Progenitor cell of endocrine pancreas (in vitro differentiated cells): ENCODE measurements around the gene POFUT1. TPM values are rescaled to one million over a fixed set of nuclear protein-coding genes. Genes with fewer than 3 reads are reported as not detected.

Experiments used
- DNase-seq: peaks from one replicate; pipeline ENCODE4 v3.0.0; 2021; ENCODE audit warnings: low spot score; ENCODE audit not compliant: unreplicated experiment
- H3K27ac Mint-ChIP-seq: 2 replicates; pipeline ENCODE4 v1.8.0; 2021; ENCODE audit warnings: mild to moderate bottlenecking, moderate library complexity, mixed read lengths
- H3K27me3 Mint-ChIP-seq: 2 replicates; pipeline ENCODE4 v1.8.0; 2021; ENCODE audit warnings: mixed read lengths
- H3K36me3 Mint-ChIP-seq: 2 replicates; pipeline ENCODE4 v1.8.0; 2022; ENCODE audit warnings: mixed read lengths; ENCODE audit not compliant: insufficient read depth
- H3K4me1 Mint-ChIP-seq: 2 replicates; pipeline ENCODE4 v1.8.0; 2021; ENCODE audit warnings: low read depth, mixed read lengths
- H3K4me3 Mint-ChIP-seq: 2 replicates; pipeline ENCODE4 v1.8.0; 2021; ENCODE audit warnings: low read depth, mild to moderate bottlenecking, moderate library complexity, mixed read lengths
- H3K9me3 Mint-ChIP-seq: 2 replicates; pipeline ENCODE4 v1.8.0; 2021; ENCODE audit warnings: low read depth, mixed read lengths
- total RNA-seq: library from RNA; stranded (reverse); gene quantifications from 2 replicates; pipeline ENCODE4 v1.2.1, GENCODE V29; 2021
- TF ChIP-seq, protein P1 (sequence below): fragments of 200-600 bp; sonication (generic); IDR thresholded peaks from one replicate; pipeline ENCODE4 v1.5.0; 2021; ENCODE audit warnings: antibody characterized with exemption, mild to moderate bottlenecking; ENCODE audit not compliant: unreplicated experiment

Gene POFUT1
- total RNA-seq, 1 donor from 2014 or later: 49.8 TPM

DNA sequence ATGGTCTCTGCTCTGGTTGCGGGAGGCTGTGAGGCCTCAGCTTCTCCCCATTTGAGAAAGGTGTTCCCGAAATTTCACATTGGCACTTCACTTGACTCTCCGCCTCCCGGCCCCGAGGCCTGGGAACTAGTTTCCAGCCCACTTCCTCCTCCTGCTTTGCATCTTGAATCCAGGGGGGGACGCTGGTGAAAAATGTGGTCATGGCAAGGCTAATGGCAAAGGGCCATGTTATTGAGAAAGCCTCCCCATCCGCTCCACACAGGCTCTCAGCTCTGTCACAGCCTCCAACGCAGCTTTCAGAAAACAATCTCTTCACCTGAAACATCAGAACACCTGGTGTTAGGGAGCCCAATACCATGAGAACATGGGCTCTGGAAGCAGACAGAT, 5.7 kb upstream of the POFUT1 start:
- DNase-seq: no peak
- Mint-ChIP-seq H3K27me3 (no peaks in the 10 kb centered on the region), H3K9me3 (no peaks in the 10 kb centered on the region), H3K4me1 (peaks cover 38% of the 10 kb centered on the region), H3K27ac (peak overlapping the region; percentile 63), H3K4me3 (no peak overlapping the region), H3K36me3 (peaks cover 20% of the 10 kb centered on the region)
- TF ChIP-seq, protein P1, sequence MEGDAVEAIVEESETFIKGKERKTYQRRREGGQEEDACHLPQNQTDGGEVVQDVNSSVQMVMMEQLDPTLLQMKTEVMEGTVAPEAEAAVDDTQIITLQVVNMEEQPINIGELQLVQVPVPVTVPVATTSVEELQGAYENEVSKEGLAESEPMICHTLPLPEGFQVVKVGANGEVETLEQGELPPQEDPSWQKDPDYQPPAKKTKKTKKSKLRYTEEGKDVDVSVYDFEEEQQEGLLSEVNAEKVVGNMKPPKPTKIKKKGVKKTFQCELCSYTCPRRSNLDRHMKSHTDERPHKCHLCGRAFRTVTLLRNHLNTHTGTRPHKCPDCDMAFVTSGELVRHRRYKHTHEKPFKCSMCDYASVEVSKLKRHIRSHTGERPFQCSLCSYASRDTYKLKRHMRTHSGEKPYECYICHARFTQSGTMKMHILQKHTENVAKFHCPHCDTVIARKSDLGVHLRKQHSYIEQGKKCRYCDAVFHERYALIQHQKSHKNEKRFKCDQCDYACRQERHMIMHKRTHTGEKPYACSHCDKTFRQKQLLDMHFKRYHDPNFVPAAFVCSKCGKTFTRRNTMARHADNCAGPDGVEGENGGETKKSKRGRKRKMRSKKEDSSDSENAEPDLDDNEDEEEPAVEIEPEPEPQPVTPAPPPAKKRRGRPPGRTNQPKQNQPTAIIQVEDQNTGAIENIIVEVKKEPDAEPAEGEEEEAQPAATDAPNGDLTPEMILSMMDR: no peak

DNA sequence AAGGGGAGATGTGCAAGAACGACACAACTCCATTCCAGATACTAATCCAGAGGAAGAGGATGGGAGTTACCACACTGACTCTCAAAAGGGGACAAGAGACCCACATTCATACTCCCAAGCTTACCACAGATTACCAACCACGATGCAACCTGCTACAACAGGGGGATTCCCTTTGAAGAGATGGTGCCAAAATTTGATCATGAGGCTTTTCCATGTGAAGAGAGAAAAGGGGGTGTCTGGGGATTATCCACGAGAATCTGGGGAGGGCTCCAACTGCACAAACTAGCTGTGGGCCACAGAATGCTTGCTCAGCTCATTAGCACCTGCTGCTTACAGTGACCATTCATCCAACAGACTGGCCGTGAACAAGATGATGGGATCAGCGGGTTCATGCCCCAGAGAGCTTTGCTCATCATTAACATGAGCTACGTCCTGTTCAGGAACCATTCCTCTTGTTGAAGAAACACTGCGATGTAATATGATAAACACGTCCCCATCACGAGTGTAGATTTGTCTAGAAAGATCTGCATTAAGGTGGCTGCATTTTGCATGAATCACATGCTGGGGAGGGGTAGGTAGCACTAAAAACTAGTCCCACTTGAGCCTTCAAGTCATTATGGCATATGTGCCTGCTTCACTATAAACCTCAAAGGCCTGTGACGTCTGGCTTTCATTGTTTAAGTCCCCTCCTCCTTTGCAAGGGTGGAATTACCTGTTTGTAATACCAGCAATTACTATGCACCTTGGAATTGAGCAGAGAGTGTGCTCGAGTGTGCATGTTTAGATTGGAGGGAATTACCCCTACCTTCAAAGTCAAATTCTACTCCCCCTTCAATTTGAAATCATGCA, 4.1 kb upstream of the POFUT1 start:
- DNase-seq: no peak
- Mint-ChIP-seq H3K27me3 (no peaks in the 10 kb centered on the region), H3K27ac (peak overlapping the region; percentile 99), H3K9me3 (no peaks in the 10 kb centered on the region), H3K4me3 (peak overlapping the region; percentile 32), H3K36me3 (peaks cover 11% of the 10 kb centered on the region), H3K4me1 (peaks cover 43% of the 10 kb centered on the region)
- TF ChIP-seq, protein P1: no peak

DNA sequence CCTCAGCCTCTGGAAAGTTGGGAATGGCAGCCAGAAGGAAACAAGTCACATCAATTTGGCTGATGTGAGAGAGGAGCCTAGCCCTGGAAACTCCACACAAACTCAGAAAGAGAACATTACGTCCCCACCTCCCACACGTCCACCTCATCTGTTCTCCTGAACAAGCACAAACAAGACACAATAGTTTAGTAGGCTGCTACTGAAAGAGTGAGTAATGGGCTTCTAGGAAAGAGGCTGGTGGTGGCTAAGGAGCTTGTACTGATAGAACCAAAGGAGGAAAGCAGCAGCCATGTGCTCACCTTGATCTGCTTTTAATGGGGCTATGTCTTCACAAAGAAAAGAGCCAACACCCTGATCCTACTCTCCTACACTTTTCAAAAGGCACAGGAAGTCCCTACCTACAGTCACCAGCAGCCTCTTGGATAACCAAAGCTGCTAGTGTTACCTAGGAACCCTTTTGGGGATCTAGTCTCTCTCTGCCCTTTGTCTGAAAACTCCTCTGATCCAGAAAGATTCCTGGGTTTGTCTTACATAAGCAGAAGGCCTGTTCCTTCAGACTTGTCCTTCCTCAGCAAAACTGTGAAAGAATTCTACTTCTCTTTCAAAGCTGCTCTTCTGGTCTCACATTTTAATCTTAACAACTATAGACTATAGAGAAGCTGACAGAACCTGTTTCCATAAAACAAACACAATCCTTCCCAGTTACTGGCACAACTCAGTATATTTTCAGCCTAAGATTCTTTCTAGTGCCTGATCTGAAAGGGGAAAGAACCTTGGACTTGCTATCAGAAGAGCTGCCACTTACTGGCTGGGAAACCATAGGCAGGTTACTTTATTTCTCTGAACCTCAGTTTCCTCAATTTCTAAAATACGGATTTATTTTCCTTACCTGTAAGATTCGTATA, 3.2 kb upstream of the POFUT1 start:
- peak overlapping the region; percentile 97 for H3K4me3 Mint-ChIP-seq
- TF ChIP-seq, protein P1: no peak
- peak overlapping the region; percentile 99 for H3K27ac Mint-ChIP-seq
- no peaks in the 10 kb centered on the region for H3K9me3 Mint-ChIP-seq
- no peak for DNase-seq
- H3K4me1 Mint-ChIP-seq: peaks cover 48% of the 10 kb centered on the region
- H3K27me3 Mint-ChIP-seq: no peaks in the 10 kb centered on the region
- H3K36me3 Mint-ChIP-seq: peaks cover 7% of the 10 kb centered on the region

DNA sequence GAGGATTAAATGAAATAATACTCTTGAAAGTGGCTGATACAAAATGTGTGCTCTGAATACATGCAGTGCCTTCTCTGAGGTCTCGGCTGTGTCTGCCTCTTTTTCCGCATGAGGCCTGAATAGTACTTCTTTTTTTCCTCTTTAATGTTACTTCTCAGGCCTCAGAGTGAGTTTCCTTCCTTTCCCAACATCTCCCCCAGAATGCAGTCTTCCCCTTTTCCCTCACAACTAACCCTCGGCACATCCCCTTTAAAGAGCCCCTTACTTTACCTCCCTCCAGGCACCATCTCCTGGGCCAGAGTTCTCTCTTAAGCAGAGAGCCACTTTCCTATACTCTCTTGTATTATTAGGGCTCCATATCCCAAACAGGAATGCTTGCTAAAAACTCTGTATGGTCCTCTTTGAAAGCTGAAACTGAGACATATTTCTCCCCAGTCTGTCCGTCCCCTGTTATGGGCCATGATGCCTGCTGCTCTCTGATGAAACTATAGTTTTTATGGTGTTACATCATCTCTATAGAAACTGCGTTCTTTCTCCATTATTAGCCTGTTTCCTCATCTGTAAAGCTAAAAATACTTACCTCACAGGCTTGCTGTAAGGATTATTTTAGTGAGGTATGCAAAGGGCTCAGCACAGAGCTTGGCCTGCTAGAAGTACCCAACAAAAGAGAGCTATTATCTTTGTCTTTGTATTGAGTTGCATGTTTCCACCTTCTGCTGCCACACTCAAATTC, 2.4 kb upstream of the POFUT1 start:
- DNase-seq: no peak
- Mint-ChIP-seq H3K9me3 (no peaks in the 10 kb centered on the region), H3K36me3 (peaks cover 8% of the 10 kb centered on the region), H3K4me3 (peak overlapping the region; percentile 97), H3K27me3 (no peaks in the 10 kb centered on the region), H3K4me1 (peaks cover 50% of the 10 kb centered on the region), H3K27ac (peak overlapping the region; percentile 99)
- TF ChIP-seq, protein P1: no peak
